ENCODE data around the gene SFSWAP.

Gene SFSWAP

DNA sequence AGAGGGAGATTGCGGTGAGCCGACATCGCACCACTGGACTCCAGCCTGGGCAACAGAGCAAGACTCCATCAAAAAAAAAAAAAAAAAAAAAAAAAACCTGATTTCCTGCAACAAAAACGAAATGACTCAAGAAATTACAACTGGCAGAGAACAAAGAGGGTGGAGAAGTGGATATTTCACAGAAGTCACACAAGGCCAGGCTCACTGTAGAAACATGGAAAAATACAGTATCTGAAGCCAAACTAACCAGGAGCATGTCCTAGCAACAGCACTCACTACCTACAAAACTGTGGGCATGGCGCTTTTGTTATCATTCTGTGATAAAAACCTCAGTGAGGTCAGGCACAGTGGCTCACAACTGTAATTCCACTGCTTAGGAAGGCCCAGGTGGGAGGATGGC is 105.6 kb downstream of the SFSWAP start:
- no peak for DNase-seq (ENCODE audit: low spot score)

DNA sequence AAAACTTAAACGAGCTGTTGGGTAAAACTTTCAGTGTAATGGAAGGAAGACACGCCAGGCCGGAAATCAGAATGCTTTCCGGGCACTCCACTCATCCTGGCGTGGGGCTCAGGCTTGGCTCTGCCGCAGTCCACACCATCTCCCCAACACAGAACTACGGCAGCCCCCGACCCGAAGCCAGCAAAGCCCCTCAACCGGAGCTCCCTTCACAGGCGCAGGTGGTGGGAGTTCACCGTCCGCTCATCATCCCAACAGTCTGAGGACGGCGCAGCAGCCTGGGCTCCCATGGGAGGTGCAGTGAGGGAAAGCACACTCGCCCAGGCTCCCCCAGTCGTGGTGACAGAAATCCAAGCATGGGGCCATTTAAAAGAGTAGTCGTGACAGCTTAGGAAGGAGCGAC is 106.4 kb downstream of the SFSWAP start:
- no peak for DNase-seq (ENCODE audit: low spot score)

DNA sequence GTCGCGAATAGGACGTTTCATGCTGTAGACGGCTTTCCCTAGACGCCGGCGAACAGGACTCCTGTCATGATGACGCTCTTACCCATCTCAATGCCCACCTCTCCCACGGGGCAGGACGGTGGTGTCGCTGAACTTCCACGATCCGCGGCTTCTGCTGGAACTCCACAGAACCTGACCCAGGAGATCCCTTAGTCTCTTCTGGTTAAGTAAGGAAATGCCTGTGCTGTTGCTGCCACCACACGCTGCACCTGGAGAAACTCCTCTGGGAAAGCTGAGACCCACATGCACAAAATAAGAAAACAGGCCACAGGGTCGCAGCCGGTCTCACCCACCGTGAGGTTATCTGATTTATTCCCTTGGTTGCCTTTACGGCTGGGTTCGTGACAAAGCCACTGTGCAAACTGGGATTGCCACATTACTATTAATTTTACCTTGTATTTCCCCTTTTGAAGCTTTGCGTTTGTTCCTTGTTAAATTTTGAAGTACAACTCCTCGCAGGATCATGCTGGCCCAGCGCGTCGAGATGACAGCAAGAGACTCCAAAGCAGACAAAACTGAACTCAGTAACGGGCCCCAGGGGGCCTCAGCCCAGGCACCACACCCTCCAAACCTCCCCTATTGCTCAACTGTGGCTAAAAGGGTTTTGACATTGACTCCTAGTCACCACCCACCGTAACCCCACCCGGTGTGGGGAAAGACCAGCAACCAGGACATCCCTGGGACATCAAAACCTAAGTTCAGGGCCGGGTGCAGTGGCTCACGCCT is 108.1 kb downstream of the SFSWAP start:
- no peak for DNase-seq (ENCODE audit: low spot score)

DNA sequence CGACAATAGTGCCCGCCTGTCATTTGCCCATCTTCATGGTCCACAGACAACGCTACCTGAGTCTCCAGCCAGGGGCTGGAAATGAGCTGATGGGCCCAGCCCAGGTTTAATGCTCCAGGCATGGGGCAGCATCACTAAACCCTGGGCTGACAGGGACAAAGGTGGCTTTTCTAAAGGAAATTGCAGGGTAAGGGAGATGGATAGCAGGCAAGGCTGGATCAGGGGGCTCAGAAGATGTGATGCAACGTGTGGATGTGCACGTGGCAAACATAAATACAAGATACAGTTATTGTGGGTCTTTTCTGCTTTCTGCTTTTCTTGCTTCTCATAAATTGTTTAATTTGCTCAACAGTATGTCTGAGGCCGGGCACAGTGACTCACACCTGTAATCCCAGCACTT is 113.6 kb downstream of the SFSWAP start:
- no peak for DNase-seq (ENCODE audit: low spot score)

DNA sequence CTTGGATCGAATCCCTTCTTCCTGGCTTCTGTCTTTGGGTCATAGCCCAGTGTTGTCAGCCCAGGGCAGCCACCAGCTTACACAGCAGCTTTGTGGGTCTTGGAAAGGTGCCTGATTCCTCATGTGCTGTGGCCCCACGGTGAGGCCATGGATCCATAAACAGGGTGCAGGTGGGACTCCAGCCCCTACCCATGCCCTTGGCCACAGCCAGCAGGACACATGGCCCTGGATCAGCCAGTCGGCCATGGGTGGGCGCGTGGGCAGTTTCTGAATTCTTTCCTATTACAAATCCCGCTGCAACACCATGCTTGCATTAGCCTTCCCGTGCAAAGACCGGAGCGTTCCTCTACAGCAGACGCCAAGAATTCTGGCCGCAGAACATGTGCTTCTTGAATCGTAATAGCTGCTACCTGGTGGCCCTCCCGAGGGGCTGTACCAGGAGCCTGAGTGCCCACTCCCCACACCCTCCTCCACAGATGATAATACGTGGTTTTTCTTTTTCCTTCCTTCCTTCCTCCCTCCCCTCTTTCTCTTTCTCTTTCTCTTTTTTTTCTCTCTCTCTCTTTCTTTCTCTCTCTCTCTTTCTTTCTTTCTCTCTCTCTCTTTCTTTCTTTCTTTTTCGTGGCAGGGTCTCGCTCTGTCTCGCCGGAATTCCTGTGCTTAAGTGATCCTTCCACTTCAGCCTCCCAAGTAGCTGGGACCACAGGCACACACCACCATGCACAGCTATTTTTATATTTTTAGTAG is 114.4 kb downstream of the SFSWAP start:
- DNase-seq (ENCODE audit: low spot score): no peak

DNA sequence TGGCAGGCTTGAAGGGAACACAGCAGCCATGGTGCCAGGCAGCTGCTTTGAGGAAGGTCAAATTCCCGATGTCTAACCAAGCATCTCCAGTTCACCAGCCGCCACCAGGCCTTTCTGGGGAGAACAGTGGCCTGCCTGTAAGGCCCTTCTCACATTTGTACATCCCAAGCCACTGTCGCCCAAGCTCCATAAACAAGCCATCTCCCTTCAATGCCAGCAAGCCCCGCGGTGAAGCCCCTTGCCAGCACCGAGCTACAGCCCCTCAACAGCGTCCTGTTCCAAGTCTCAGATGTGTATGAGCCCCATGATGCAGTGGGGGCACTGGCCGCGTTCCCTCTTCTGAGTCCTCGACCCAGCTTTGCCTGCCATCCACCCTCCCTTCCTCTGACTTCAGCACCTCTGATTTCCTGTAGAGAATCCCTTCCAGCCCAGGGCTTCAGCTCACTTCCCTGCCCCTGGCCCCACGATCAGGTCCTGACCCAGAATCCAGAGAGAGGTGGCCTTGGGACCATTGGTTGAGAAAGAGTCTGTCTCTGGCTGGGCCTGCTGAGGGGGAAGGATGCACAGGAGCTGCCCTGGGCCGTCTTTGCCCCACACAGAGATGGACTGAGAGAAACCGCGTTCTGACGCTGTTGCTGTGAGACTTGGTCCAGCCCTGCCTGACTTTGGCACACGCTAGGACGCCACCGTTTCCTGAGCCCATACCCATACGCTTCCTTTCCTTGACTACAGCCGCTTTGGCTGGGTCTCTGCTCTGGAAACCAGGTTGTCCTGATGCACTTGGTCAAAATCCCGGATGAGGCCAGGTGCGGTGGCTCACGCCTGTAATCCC is 115.4 kb downstream of the SFSWAP start:
- peak; percentile 64 for DNase-seq (ENCODE audit: low spot score)

DNA sequence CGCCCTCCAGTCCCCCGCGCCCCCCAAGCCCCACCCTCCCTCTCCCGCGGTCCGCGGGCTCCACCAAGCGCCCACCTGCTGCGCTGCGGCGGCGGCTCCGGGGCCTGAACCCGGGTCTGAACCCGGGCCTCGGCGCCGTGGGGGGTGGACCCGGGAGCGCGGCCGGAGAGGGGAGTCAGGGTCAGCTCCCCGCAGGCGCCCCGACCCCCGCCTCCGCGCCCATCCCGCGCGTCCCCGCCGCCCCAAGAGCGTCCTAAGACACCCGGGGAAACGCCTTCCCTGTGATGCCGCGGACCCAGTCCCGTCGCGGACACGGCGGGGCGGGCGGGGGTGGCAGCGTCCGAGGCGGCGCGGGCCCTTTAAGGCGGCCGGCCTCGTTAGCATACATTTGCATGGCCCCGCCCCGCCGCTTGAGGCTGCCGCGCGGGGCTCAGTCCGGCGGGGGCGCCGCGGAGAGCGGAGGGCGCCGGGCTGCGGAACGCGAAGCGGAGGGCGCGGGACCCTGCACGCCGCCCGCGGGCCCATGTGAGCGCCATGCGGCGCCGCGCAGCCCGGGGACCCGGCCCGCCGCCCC is 117.2 kb downstream of the SFSWAP start, which contains the start of gene MMP17:
TSS of gene MMP17 (plus strand) at position 433 of the 574 bp plus-strand sequence. CDS start at position 535, 102 bp downstream.
- DNase-seq (ENCODE audit: low spot score): peak; percentile 73

DNA sequence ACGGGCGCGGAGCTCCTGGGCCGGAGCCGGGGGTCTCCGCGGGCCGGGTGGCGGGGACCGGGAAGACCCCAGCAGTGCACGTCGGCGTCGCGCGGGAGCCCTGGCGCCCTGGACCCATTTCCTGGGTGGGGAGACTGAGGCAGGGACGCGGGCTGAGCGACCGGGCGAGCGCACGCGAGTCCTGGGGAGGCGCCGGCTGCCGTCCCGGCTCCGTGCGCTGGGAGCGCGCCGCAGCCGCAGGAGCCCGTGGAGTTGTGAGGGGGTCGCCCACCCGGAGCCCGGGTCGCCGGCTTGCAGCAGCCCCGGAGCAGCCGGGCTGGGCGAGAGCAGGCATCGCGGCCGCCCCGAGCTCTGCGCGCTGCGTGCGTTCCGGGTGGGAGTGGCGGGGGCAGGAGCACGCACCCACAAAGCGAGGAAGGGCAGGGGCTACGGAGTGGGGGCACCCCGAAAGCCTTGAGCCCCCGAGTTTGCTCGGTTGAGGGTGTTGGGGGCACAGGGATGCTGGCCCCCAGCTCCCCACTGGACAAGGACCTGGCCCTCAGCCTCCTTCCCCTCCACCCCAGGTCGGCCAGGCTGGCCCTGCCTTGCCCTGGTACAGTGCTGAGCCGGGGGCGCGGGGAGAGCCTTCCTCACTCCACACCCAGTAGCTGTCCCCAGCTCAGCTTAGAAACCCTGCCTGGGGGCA is 117.9 kb downstream of the SFSWAP start:
- peak; percentile 68 for DNase-seq (ENCODE audit: low spot score)

DNA sequence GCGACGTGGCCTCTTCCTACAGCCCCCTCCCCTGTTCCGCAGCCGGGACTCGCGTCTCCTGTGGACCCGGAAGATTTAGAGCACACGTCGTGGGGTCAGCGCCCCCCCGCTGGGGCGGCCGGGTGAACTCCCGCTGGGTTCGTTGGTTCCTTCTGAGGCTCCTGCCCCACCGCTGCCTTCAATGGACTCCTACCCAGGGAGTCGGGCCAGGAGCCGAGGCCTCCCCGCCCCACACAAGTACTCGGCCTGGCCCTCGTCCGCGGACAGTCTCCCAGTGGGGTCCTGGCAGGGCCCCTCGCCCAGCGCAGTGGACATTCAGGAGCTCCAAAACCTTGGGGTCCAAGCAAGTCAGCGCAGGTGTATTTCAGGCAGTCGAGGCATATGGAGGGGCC is 118.5 kb downstream of the SFSWAP start:
- DNase-seq (ENCODE audit: low spot score): peak; percentile 66

DNA sequence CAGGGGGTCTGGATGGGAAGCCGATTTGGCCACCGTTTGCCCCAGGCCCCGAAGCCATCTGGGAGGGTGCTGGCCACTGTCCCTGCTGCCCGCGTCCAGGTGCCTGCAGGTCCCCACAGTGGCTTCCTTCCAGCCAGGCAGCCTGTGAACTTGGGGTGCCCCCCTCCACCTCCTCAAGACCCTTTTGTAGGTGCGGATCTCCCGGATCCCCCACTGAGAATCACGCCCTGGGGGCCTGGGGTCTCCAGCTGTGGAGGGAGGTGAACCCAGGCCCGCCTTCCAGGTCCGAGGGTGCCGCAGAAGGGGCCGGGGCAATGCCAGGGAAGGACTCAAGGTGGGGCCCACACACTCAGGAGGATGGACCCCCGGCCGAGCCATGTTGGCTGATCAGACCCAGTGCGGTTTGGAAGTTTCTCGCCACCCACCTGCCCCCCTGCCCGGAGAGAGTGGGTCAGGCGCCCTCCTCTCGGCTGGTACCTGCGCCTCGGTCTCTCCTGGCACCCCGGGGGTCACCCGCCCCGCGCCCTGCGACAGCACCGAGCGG is 119.0 kb downstream of the SFSWAP start:
- DNase-seq (ENCODE audit: low spot score): no peak

DNA sequence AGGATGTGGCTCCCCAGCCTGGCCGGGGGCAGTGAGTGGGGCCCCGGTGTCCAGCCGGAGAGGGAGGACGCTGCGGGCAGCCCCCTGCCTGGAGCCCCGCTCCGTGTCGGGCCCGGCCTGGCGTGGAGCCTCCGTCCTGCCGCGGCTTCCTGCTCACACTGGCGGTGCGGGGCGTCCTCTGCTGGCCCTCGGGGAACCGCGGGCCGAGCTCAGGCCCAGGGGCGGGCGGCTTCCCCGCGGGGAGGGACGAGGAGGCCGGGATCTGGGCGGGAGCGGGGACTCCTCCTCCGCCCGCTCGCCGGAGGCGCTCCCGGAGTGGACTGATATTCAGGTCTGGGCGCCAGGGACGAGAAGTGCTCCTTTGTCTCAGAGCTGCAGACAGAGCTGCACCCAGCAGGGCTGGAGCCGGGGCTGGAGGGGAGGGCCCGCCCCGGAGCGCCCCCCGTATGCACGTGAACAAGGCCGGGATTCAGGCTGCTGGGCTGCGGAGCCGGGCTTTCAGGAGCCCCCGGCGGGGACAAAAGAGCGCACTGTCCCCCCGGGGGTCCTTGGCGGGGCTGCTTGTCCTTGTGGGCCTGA is 119.5 kb downstream of the SFSWAP start:
- DNase-seq (ENCODE audit: low spot score): peak; percentile 86

DNA sequence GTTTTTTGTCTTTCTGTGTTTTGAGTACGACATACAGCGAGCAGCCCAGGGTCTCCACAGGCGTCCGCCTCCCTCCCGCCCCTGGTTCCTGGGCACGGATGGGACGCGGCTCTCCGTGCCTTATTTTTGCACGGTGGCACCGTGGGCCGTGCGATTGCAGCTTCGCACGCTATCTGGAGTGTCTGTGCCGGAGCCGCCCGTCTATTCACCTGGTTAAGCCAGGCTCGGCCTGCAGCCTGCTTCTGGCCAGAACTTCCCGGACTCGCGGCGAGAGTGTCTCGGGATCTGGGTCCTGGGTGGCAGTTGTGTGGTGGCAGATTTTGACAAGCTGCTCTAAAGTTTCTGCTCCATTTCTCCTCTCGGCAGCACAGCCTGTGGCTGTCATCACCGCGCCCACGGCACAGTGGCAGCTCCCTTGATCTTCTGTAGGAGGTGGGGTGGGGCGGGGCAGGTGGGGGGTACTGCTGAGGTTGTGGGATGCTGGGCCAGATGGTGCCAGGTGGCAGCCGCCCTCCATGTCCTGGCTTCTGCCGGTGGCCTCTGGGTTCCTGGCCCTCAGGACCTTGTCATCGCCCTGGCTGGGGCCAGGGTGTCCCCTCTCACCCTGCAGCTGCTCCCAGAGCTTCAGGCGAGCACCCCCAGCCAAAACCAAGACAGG is 120.2 kb downstream of the SFSWAP start:
- no peak for DNase-seq (ENCODE audit: low spot score)

DNA sequence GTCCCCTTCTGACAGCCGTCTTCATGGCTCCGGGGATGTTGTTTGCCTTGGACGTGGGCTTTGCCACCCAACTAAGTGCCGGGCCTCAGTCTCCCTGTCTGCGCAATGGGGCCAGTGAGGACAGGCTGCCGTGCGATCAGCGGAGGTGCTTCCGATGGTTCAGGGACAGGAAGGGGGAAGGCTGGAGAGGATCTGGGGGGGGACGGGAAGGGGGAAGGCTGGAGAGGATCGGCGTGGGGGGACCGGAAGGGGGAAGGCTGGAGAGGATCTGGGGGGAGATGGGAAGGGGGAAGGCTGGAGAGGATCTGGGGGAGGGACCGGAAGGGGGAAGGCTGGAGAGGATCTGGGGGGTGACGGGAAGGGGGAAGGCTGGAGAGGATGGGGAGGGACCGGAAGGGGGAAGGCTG is 120.7 kb downstream of the SFSWAP start:
- peak; percentile 73 for DNase-seq (ENCODE audit: low spot score)

DNA sequence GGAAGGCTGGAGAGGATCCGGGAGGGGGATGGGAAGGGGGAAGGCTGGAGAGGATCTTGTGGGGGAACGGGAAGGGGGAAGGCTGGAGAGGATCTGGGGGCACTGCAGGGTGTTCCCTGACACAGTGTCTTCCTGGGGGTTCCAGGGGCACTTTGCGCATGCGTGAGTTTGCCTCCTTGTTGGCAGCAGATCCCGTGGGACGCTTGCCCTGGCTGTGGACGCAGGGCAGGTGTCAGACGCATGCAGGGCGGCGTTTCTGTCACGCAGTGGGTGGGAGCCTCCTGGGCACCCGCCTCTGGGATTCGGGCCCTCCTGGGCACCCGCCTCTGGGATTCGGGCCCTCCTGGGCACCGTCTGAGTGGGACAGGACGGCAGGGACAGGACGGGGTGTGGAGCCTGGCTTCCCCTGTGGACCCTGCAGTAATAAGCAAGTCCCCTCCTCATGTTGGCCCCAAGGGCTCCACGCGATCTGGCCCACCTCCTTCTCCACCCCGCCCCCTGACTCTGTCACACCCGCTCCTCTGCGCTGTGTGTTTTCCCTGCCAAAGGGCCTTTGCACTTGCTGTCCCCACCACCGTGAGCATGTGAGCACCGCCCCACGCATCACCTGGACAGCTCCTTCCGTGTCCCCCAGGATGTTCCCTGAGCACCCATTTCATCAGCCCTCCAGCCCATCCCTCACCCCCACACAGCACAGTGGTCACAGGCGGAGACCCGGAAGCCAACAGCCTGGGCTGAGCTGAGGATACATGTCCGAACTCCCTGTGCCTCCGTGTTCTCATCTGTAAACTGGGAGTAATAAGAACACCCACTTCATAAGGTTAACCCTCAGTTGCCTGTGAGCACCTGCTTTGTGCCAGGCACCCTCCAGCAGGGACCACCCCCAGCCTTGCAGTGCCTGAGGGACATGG is 121.7 kb downstream of the SFSWAP start:
- peak; percentile 63 for DNase-seq (ENCODE audit: low spot score)

DNA sequence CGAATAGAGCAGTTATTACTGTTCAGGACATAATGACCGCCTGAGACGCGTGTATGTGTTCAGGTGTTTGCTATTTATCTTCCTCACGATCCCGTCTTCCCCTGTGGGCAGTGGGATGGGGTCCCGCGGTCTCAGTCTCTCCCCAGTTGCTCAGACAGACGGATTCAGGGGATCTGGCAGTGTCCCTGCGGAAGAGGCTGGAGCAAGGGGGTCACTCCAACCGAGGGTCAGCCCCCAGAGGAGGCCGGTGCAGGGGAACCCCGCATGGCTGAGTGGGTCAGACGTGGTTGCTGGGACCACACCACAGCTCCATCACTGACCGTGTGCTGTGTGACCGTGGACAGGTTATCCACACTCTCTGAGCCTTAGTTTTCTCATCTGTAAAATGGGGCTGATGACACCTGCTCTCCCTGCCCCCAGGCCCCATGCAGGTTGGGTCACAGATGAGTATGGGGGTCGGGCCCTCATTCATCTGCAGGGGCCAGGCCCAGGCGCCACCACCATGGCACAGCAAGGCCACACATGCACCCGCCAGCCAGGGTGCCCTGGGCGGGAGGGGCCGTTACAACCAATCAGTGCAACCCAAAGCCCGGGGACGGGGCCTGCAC is 122.5 kb downstream of the SFSWAP start:
- no peak for DNase-seq (ENCODE audit: low spot score)

DNA sequence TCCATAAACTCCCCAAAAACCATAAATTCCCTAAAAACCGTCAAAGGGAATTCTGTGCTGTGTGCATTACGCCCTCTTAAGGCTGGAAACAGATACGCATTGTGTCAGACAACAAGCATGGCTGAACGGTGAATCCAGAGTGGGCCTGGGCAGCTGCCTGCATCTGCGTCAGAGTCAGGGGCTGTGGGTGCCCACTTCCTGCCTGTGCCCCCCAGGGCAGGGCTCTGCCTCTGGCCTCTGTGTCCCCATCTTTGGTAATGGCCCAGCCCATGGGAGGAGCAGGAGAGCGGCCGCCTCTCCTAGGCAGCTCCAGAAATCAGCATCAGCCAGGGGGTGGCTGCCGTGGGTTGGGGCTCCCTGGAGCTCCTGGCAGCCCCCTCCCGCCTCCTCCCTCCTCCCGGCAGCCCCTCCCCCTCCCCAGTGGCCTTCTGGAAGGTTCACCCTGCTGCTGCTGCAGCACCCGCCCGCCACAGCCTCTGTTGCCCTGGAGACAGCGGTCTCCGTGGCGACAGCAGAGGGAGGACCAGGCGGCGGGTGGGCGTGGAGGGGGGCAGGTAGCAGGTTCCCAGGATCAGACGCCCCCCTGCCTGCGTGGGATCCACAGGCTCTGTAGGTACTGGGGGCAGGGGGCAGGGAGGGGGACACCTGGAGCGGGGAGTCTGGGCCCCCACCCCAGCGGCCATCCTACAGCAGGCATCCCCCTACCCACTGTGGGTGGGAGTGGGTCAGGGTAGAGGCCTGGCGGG is 123.2 kb downstream of the SFSWAP start:
- peak; percentile 64 for DNase-seq (ENCODE audit: low spot score)

DNA sequence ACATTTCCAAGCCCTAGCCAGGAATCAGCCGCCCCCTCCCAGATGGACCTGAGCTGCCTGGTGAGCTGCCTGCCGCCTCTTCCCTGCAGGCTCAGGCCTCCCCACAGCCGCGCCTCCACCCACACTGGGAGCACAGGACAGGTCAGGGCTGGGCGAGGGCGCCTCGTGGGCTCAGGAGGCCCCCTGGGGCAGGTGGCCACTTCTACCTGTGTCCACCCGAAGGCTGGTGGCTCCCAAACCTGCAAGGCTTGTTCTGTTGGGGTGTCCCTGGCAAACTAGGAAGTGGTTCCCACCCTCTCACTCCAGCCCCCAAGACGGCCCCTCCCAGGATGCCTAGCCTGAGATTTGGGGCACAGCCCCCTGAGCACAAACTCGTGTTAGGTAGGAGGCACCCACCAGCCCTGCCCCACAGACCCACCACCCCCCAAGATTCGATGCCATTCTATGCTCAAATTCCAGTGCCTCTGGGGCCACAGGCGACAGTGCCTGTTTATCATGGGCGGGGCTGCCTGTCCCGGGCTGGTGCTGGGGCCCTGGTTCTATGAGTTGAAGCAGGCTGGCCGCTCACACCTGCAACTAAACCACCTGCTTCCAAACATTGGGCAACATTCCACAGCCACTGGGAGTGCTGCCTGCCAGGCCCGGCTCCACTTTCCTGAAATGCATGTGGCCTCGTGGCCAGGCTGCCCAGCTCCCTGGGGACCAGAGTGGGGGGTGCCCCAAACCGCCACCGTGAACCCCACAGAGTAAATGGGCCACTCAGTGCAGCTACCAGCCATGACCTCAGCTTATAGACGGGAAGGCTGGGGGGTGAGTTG is 124.1 kb downstream of the SFSWAP start:
- no peak for DNase-seq (ENCODE audit: low spot score)

Measured in left forelimb (tissue), 1 donor.